DMS53 treated with DMSO at 0.1 percent for 48 hours (cell line): Measurements from ENCODE around the gene GBA3.

Experiments used
- DNase-seq: peaks from one replicate; lab custom pipeline; 2025; ENCODE audit not compliant: unreplicated experiment; lab: John Stamatoyannopoulos, UW

GBA3 gene

DNA sequence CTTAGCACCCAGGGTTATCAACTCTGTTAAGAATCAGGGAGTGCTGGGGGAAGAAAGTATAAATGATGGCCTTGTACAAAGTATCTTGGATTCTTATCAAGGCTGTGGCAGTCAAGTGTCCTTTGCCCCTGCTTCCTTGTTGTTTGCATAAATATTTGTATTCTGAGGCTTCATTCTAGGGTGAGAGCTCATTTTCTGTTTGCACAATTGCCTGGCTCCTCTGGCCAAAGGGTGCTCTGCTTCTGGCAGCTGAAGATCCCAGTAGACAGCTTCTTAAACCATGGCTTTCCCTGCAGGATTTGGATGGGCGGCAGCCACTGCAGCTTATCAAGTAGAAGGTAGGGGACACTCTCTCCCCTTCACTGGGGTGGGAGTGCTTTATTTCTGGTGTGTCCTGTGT lies at the start of gene GBA3:
GBA3 (plus strand) TSS at position 202 of the 400 bp plus-strand sequence.
- peak; percentile 39 for DNase-seq

- DNase-seq, result no peak
These were observed 48.8 kb upstream of the GBA3 start for GRCh38 chr4:22643952-22644351.

GRCh38 chr4:22645481-22646182 lies 47.1 kb upstream of the GBA3 start:
- no peak for DNase-seq

DNA sequence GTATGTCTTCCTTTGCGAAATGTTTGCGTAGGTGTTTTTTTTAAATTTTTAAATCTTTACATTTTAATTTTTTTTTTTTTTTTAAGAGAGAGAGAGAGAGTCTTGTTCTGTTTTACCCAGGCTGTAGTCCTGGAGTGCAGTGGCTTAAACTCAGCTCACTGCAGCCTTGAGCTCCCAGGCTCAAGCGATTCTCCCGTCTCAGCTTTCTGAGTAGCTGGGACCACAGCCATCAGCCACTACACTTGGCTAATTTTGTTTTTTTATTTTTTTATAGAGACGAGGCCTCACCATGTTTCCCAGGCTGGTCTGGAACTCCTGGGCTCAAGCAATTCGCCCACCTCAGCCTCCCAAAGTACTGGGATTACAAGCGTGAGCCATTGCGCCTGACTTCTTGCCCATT lies 43.7 kb upstream of the GBA3 start:
- no peak for DNase-seq

DNA sequence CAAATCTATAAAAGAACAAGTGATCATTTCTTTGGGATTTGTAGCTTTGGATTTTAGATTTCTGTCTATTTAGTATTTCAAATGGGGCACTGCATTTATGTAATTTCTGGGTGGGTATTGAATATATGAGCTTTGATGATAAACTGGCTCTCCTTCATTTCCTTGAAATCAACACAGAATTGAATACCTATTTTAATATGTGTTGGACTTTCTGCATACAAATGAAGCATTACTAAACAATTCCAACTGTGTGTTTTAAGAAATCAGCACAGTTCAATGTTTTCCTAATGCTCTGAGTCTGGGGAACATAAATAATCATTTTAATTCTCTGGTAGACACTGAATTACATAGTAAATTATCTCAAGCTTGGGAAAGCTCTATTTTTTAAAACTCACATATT lies 42.0 kb upstream of the GBA3 start:
- DNase-seq, result no peak

DNA sequence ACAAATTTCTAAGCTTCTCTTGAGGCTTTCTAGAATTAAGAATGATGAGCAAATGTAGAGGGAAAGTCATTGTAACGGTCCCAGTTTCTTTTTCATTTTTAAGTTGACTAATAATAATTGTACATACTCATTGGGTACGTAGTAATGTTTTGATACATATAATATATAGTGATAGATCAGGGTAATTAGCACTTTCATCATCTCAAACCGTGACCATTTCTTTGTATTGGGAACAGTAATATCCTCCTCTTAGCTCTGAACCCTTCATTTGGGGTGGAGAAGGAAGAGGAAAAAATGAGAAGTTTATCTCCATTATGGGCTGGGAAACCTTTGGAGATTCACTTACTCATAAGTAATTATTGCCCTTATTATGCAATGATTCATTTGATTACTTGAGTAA lies 39.0 kb upstream of the GBA3 start:
- no peak for DNase-seq

- DNase-seq, result no peak
These were observed 31.3 kb upstream of the GBA3 start for GRCh38 chr4:22661443-22661842.

GRCh38 chr4:22667332-22667940 lies 25.3 kb upstream of the GBA3 start:
- DNase-seq, result no peak

DNA sequence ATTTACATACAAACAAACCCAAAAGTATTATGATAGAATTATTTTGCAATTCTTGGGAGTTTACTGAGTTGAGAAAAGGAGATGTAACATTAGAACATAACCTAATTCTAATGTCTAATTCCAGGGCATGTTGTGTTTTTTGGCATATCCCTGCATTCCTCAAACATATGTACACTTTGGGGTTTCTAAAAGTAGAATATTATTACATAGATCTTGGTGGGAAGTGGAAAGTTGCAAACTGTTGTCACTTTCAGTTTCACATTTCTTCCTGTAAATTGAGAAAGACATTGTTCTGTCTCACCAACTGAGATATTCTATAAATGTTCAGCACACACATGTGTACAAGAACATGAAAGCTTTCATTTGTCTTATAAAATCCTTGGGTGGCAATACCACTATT lies 24.4 kb upstream of the GBA3 start:
- no peak for DNase-seq

- DNase-seq, result no peak
These were observed 24.0 kb upstream of the GBA3 start for GRCh38 chr4:22668702-22669101.

DNA sequence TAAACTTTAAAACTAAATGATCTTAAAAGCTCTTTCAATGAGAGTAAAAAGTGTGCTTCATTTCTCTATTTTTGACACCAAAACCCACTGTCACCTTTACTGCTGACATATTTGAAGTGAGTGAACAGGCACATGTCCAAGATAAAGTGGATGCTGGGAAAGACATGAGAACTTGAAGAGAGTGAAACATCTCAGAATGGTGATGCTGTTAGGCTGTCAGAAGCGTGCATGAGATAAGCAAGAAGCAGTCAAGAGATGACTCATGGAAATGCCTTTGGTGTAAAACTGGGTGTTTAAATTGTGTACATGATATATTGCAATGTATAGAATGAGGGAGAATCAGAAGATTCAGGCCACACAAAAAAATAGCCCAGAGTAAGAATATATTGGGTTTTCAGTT lies 21.8 kb upstream of the GBA3 start:
- DNase-seq, result no peak

DNA sequence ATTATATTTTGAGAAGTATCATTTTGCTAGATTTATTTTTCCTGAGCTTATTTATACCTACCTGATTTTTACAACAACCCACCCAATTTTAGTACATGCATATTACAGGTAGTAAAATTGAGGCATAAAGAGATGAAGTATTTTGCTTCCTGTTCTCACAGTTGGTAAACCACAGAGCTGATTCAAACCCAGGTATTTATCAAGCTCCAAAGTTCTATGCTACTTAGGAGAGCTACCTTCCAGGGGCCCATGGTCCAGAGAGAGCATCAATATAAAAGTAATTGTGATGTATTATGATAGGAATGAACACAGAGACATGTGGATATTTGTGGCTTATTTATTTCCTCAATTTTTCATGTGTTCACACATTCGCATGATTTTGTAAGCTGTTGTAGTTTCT lies 20.2 kb upstream of the GBA3 start:
- DNase-seq, result no peak

DNA sequence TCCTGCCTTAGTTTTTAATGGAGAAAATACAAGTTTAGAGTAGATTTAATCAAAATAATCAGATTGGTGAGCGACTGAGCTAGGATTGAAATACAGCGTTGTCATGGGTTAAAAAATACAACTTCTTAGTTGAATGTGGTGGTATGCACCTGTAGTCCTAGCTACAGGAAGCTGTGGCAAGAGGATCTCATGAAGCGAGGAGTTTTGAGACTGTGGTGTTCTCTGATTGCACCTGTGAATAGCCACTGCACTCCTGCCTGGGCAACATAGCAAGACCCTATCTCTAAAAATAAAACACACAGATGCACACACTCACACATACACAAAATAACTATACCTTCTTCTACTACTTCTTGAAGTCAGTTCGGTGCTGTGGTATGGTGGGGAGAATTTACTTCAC lies 19.8 kb upstream of the GBA3 start:
- no peak for DNase-seq

GRCh38 chr4:22674700-22675099 lies 18.0 kb upstream of the GBA3 start:
- no peak for DNase-seq

DNA sequence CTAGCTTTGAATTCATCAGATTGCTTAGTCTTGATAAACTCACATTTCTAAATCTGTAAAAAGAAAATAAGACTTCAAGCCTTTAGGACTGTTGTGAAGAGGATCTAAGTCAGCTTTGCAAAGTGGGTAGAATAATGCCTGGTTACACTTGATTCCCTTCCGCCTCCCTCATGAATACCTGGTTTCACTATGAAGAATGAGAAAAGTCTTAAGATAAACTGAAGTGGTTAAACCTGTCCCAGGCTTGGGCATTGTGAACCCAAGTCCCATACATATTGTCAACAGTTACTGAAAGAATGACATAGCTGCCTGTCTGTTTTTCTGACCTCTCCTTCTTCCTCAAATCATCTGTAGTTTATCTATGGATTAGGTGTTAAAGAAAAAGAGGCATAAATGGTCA lies 16.7 kb upstream of the GBA3 start:
- DNase-seq, result no peak

DNA sequence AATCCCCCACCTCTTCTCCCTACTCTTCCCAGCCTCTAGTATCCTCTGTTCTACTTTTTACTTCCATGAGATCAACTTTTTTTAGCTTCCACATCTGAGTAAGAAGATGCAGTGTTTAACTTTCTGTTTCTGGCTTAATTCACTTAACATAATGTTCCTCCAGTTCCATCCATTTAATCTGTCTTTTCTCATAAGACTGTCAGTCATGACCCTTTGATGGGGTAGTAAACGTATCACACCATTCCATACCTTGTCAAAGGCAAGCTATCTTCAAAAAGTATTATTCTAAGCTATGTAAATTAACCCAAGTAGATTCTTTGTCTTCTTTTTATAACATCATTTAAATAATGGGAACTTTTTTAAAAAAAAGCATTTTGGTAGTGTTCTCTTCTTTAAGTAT lies 15.0 kb upstream of the GBA3 start:
- DNase-seq, result no peak

DNA sequence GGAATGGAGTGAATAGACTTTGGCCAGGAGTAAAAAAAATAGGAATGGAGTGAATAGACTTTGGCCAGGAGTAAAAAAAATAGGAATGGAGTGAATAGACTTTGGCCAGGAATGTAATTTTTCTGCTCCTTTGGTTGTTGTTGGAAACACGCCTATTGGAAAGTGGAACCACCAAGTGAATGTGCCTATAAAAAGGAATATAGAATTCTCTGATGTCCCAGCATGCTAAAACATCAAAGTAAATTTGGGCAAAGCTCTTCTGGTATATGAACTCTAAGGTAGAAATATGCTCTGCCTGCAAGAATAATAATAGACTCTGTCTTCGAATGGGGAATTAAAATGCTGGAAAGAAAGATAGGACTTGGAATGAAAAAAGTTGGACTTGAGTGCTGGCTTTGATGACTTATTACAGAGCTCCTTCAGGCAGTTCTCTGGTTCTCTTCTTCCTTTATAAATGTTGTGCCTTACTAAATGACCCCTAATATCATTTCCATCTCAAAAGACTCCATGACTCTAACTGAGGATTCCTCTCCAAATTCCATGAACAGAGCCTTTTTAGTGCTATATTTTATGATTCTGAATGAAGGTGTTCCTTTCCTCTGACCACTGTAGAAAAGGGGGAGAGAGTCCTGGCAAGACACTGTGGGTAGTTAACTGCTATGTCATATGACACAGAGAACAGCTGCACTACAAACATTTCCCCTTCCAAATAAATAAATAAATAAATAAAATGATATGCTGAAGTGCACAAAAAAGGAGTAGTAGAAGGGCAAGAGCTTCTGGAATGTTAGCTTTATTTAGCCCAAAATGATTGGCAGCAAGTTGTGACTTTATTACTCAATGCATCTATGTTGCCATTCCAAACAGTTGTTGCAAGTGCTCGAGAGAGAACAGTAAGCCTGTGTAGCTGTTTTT lies 13.5 kb upstream of the GBA3 start:
- no peak for DNase-seq

- no peak for DNase-seq
These were observed 12.6 kb upstream of the GBA3 start for GRCh38 chr4:22680065-22680642.

DNA sequence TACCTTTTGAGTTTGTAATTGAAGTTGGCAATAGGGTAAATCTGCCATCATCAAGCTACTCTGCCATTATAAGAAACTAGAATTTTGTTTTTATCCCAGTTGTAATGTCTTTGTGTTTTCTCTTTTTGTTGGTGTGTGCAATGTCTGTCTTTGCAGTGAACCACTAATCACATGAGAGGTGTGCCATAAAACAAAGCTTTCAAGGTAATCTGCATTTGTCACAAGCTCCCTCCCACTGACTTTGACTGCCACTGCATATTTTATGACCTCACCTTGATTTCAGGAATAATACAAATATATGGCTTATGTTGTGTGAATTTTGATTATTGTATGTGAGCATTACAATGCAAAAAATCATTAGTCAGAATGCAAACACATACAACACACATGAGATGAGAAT lies 9.0 kb upstream of the GBA3 start:
- no peak for DNase-seq

GRCh38 chr4:22686141-22686540 lies 6.6 kb upstream of the GBA3 start:
- no peak for DNase-seq

DNA sequence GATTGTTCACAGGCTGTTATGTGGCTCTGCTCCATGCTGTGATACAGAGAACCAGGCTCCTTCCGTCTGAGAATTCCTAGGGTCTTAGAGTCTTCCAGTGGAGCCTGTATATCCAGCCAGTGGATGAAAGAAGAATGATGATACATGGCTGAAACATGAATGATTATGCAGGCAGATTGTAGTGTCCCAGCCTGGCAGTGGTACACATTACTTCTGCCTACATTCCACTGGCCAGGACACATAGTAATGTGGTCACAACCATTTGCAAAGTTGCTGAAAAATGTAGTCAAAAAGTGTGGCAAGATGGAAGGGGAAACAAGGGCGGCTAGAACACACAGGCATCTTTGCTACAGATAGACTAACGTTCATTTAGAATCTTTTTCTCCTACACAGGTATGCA lies 4.5 kb upstream of the GBA3 start:
- no peak for DNase-seq

DNA sequence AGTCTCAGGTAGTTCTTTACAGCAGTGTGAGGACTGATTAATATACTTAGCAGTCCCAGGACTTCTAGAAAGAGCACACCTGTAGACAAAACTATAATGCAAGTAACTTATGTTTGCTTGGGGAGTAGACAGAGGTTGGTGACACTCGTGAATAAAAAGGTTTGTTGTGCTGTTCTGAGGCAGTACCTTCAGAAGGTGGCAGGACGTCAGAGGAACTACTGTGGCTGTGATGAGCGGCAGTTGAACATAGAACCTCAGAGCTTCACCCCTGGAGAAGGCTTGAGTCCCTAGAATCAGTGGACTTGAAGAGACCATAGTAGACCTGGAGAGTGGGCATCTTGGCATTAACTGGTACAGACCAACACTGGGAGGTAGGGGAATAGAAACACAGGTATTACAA lies 3.3 kb upstream of the GBA3 start:
- DNase-seq, result no peak
